GM12878 (cell line): ENCODE results near the gene FBXL22. TPM values are rescaled to one million over a fixed set of nuclear protein-coding genes. Genes with fewer than 3 reads are reported as not detected.

Source experiments
- NKRF ChIP-seq: fragments of 450-650 bp; conservative IDR thresholded peaks from 2 replicates; pipeline ENCODE4 v1.6.1; 2017; ENCODE audit warnings: mild to moderate bottlenecking, moderate library complexity
- RBBP5 ChIP-seq: fragments of 200-600 bp; sonication (generic); conservative IDR thresholded peaks from 2 replicates; pipeline ENCODE4 v1.6.1; 2016
- RCOR1 ChIP-seq: conservative IDR thresholded peaks from 2 replicates; pipeline ENCODE4 v1.6.1; 2012; ENCODE audit warnings: low read depth, low read length, improper control_type of control experiment
- TCF7 ChIP-seq: IDR thresholded peaks from 2 replicates; pipeline ENCODE4 v1.6.1; 2014; ENCODE audit warnings: antibody characterized with exemption, borderline replicate concordance
- ZBTB40 ChIP-seq: fragments of 450-650 bp; IDR thresholded peaks from 2 replicates; pipeline ENCODE4 v1.6.1; 2016; ENCODE audit warnings: mild to moderate bottlenecking, moderate library complexity, borderline replicate concordance
- polyA plus RNA-seq, 11 experiments: library from polyadenylated mRNA; depleted of rRNA in 4 of 11; unstranded in 6 of 11; stranded (reverse) in 5 of 11; fragments of >200 nt; fragmentation: Nextera tagmentation in 4 of 11; fragmentation: Illumina TruSeq in 1 of 11; extraction: Ambion mirVana in 4 of 11; extraction: Trizol in 1 of 11; gene quantifications; 1 replicate in 1 of 11; 2 replicates in 10 of 11; pipeline versions ENCODE4 v1.2.1 to v1.2.3, GENCODE V29; 2011 to 2016; ENCODE audit warnings: inconsistent platforms in 2 of 11, missing spikeins in 2 of 11, low read depth in 1 of 11
- total RNA-seq, 4 experiments: library from RNA; depleted of rRNA in 3 of 4; stranded (reverse); fragments of >200 nt in 3 of 4; fragmentation: Illumina TruSeq in 1 of 4; extraction: Trizol in 1 of 4; gene quantifications; 2 replicates each; pipeline versions ENCODE4 v1.2.1 to v1.2.3, GENCODE V29; 2013 to 2021

Gene FBXL22
- total and polyA plus RNA-seq, 10 of the 15 experiments (the other 5 are each of a cell fraction or from before 2014, with no cell fraction given) = 0.05 to 2.6 (median 0.52) TPM

DNA sequence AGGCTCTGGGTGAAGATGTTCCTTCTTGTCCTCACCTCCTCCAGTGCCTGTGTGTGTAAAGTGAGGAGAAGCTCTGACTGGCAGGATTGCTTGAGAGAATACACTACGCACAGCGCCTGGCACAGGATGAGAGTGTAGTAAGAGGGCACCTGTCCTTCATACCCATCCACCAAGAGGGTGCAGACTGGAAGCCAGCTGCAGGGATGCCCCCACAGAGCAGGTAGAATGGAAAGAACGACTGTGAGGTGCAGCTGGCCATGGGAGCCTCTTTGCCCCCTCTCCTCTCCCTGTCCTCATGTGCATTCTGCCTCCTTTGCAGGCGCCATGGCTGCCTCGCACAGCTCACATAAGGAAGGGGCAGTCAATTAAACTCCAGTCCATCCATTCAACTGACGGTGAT lies 12.3 kb downstream of the FBXL22 start (continued):
- no peak for TF ChIP-seq TCF7
- no peak for TF ChIP-seq RBBP5
- TF ChIP-seq ZBTB40 = no peak
- no peak for TF ChIP-seq NKRF
- TF ChIP-seq RCOR1 = no peak
